CD4-positive, alpha-beta T cell (primary cell): ENCODE results near the gene CISH. TPM values are rescaled to one million over a fixed set of nuclear protein-coding genes. Genes with fewer than 3 reads are reported as not detected.

Experiments
- ATAC-seq: fragments of 200-7000 bp; cut with Tn5 transposase; one replicate; pipeline ENCODE4 v1.10.0; 2022; ENCODE audit warnings: mild to moderate bottlenecking; ENCODE audit not compliant: poor library complexity
- CTCF ChIA-PET: fragments of 350-600 bp; sonication (Branson Sonifier 250); formaldehyde crosslinking; loops from one replicate; lab custom pipeline; 2021; ENCODE audit warnings: antibody characterized with exemption, inconsistent platforms; lab: Charles Lee
- POLR2A ChIA-PET: fragments of 350-600 bp; sonication (Branson Sonifier 250); formaldehyde crosslinking; loops from one replicate; lab custom pipeline; 2021; ENCODE audit warnings: antibody characterized with exemption, inconsistent platforms; lab: Charles Lee
- DNase-seq, 14 experiments: peaks; one replicate each; pipeline ENCODE4 v3.0.0-alpha.2; 2013 to 2020; ENCODE audit warnings: mixed read lengths in 2 of 14
- H3K27ac ChIP-seq, 2 donors: one replicate each; pipeline versions ENCODE4 v1.5.1 to v1.7.0; 2013; ENCODE audit warnings: low read length in 2 of 2, low read depth in 1 of 2, mild to moderate bottlenecking in 1 of 2
- H3K27me3 ChIP-seq, 2 experiments: 1 replicate in 1 of 2; 2 replicates in 1 of 2; pipeline versions ENCODE4 v1.6.1 to v1.7.0; 2013; ENCODE audit warnings: low read length in 2 of 2, control low read depth in 1 of 2, mild to moderate bottlenecking in 1 of 2, moderate library complexity in 1 of 2; ENCODE audit not compliant: insufficient read depth in 2 of 2, control insufficient read depth in 1 of 2
- H3K36me3 ChIP-seq: one replicate; pipeline ENCODE4 v1.6.1; 2013; ENCODE audit warnings: low read length, control low read depth; ENCODE audit not compliant: insufficient read depth
- H3K4me1 ChIP-seq: one replicate; pipeline ENCODE4 v1.6.1; 2013; ENCODE audit warnings: low read length, control low read depth; ENCODE audit not compliant: insufficient read depth
- H3K4me3 ChIP-seq: one replicate; pipeline ENCODE4 v1.5.1; 2013; ENCODE audit warnings: mild to moderate bottlenecking, low read length, moderate library complexity
- H3K9me3 ChIP-seq, 2 experiments: 1 replicate in 1 of 2; 2 replicates in 1 of 2; pipeline versions ENCODE4 v1.6.1 to v1.7.0; 2013; ENCODE audit warnings: low read length in 2 of 2, mild to moderate bottlenecking in 2 of 2, control low read depth in 1 of 2, moderate library complexity in 1 of 2; ENCODE audit not compliant: control insufficient read depth in 1 of 2, insufficient read depth in 1 of 2
- H3K27ac Mint-ChIP-seq: one replicate; pipeline ENCODE4 v1.8.0; 2020; ENCODE audit warnings: mixed read lengths
- H3K27me3 Mint-ChIP-seq: one replicate; pipeline ENCODE4 v1.8.0; 2021; ENCODE audit warnings: mixed read lengths
- H3K36me3 Mint-ChIP-seq: one replicate; pipeline ENCODE4 v1.8.0; 2021; ENCODE audit warnings: low read depth, mixed read lengths
- H3K4me1 Mint-ChIP-seq: one replicate; pipeline ENCODE4 v1.8.0; 2021; ENCODE audit warnings: low read depth, mixed read lengths
- H3K4me3 Mint-ChIP-seq: one replicate; pipeline ENCODE4 v1.8.0; 2020; ENCODE audit warnings: mild to moderate bottlenecking, mixed read lengths
- H3K9me3 Mint-ChIP-seq: one replicate; pipeline ENCODE4 v1.8.0; 2020; ENCODE audit warnings: mixed read lengths
- intact Hi-C, 2 experiments: fragments of 100-400 bp; cut with DNase I in 1 of 2; cut with micrococcal nuclease in 1 of 2; formaldehyde crosslinking; loops; one replicate each; pipeline versions ENCODE4 v1.15.1 to v1.9.0; 2023 to 2025; cut with DNase I, micrococcal nuclease
- total RNA-seq, 174 experiments: library from RNA in 2 of 174; stranded (reverse) in 2 of 174; gene quantifications; one replicate each; pipeline ENCODE4 v1.2.3 and lab custom pipeline; 2021 to 2026
- TF ChIP-seq, protein P1 (sequence below): fragments of 200-600 bp; IDR thresholded peaks from one replicate; pipeline ENCODE4 v1.8.0; 2022; ENCODE audit warnings: antibody characterized with exemption, mild to moderate bottlenecking

The CISH gene
- total RNA-seq, 2 experiments from 2014 or later, result 3.5 to 3.7 TPM

DNA sequence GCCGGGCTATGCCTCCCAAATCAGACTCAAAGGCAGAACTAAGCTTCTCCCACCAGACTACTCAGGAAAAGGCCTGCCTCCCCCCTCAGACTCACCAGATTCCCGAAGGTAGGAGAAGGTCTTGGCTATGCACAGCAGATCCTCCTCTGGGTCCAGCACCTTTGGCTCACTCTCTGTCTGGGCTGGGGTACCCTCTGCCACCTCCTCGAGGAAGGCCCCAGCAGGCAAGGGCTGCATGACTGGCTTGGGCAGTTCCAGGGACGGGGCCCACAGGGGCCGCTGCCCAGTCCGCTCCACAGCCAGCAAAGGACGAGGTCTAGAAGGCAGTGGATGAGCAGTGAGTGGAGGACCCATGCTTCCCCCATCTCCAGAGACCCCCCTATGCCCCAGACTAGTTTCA is 3.3 kb downstream of the CISH start:
- H3K4me3 Mint-ChIP-seq, result peak overlapping the region; percentile 96
- intact Hi-C loops, result no loop called here
- H3K4me1 Mint-ChIP-seq, result peaks cover 89% of the 10 kb centered on the region
- Histone ChIP-seq H3K27ac (peak overlapping the region; percentile 51 to 61), H3K4me1 (peaks cover 95% of the 10 kb centered on the region), H3K4me3 (peak overlapping the region; percentile 87), H3K36me3 (peaks cover 77% of the 10 kb centered on the region), H3K9me3 (no peaks in the 10 kb centered on the region), H3K27me3 (no peaks in the 10 kb centered on the region)
- no peaks in the 10 kb centered on the region for H3K9me3 Mint-ChIP-seq
- ATAC-seq (no peak), DNase-seq (no peak)
- peaks cover 73% of the 10 kb centered on the region for H3K36me3 Mint-ChIP-seq
- ChIA-PET POLR2A (interaction anchor here (1.1 to 20.8 kb wide), 3 partner anchors 17 to 36 kb away, joined by 3 to 446 read pairs (median 5); partner anchors contain the start of genes C3orf18 and HEMK1), CTCF (interaction anchor here (9.5 to 9.7 kb wide), 2 partner anchors 18 to 38 kb away, joined by 114 to 234 read pairs; partner anchors contain the start of genes C3orf18 and HEMK1)
- peak overlapping the region; percentile 93 for H3K27ac Mint-ChIP-seq
- H3K27me3 Mint-ChIP-seq, result no peaks in the 10 kb centered on the region
- TF ChIP-seq, protein P1, sequence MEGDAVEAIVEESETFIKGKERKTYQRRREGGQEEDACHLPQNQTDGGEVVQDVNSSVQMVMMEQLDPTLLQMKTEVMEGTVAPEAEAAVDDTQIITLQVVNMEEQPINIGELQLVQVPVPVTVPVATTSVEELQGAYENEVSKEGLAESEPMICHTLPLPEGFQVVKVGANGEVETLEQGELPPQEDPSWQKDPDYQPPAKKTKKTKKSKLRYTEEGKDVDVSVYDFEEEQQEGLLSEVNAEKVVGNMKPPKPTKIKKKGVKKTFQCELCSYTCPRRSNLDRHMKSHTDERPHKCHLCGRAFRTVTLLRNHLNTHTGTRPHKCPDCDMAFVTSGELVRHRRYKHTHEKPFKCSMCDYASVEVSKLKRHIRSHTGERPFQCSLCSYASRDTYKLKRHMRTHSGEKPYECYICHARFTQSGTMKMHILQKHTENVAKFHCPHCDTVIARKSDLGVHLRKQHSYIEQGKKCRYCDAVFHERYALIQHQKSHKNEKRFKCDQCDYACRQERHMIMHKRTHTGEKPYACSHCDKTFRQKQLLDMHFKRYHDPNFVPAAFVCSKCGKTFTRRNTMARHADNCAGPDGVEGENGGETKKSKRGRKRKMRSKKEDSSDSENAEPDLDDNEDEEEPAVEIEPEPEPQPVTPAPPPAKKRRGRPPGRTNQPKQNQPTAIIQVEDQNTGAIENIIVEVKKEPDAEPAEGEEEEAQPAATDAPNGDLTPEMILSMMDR, result no peak

DNA sequence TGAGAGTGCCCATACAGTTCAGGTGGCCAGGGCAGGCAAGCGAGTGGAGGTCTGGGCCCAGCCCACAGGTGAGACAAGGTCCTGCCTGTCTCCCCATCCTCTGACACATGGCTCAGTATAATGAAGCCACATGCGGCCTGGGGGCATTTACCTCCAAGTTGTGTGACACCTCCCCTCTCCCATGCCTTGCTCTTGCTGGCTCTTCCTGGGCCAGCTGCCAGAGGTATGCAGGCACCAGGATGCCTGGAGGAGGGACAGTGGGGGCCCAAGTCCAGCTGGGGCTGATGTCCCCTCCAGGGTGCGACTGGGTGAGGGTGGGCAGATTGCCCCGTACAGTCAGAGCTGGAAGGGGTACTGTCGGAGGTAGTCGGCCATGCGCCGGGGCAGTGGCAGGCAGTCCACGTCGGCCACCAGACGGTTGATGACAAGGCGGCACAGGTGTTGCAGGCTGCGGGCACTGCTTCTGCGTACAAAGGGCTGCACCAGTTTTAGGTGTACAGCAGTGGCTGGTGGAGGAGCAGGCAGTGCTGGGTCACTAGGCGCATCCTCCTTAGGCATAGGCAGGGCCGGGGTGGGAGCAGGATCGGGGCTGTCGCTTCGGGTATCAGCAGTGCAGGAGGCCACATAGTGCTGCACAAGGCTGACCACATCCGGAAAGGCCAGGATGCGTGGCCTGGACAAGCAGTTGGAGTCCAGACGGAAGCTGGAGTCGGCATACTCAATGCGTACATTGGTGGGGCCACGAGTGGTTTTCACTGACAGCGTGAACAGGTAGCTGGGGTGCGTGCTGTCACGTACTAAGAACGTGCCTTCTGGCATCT is 4.1 kb downstream of the CISH start:
- no peaks in the 10 kb centered on the region for H3K9me3 Mint-ChIP-seq
- Histone ChIP-seq H3K36me3 (peaks cover 82% of the 10 kb centered on the region), H3K27me3 (no peaks in the 10 kb centered on the region), H3K9me3 (no peaks in the 10 kb centered on the region), H3K4me1 (peaks cover 95% of the 10 kb centered on the region), H3K4me3 (peak overlapping the region; percentile 87), H3K27ac (peak overlapping the region; percentile 51 to 86)
- peak overlapping the region; percentile 93 for H3K27ac Mint-ChIP-seq
- peaks cover 92% of the 10 kb centered on the region for H3K4me1 Mint-ChIP-seq
- no peaks in the 10 kb centered on the region for H3K27me3 Mint-ChIP-seq
- DNase-seq (no peak), ATAC-seq (no peak)
- peak overlapping the region; percentile 96 for H3K4me3 Mint-ChIP-seq
- ChIA-PET POLR2A (interaction anchor here (1.1 to 20.8 kb wide), 4 partner anchors 16 to 35 kb away, joined by 3 to 446 read pairs (median 10); partner anchors contain the start of genes C3orf18 and HEMK1), CTCF (interaction anchor here (1.3 to 9.7 kb wide), 3 partner anchors 9 to 37 kb away, joined by 3 to 234 read pairs (median 114); partner anchors contain the start of genes C3orf18 and HEMK1)
- intact Hi-C loops, result no loop called here
- peaks cover 74% of the 10 kb centered on the region for H3K36me3 Mint-ChIP-seq
- TF ChIP-seq, protein P1, result no peak

DNA sequence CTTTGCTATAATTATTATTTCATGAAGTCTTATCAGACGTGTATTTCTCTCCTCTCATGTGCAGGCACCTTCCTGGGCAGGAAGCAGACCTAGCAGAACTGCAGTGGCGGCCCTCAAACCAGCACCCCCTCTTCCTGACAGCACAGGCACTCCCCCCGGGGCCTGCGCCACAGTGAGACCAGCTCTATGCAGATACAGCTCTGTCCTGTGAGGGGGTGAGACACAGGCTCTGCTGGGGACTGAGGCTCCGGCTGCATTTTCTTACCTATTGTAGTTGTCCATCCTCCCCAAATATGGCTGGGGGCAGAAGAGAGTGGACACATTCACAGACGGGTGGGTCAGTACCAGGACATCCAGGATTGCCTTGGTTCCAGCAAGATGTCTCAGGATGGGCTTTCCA is 5.0 kb downstream of the CISH start:
- Mint-ChIP-seq H3K4me1 (peaks cover 94% of the 10 kb centered on the region), H3K27me3 (no peaks in the 10 kb centered on the region), H3K36me3 (peaks cover 74% of the 10 kb centered on the region), H3K9me3 (no peaks in the 10 kb centered on the region), H3K27ac (peak overlapping the region; percentile 93), H3K4me3 (peak overlapping the region; percentile 76)
- no peak for ATAC-seq
- peak overlapping the region; percentile 87 for H3K4me3 ChIP-seq
- H3K27me3 ChIP-seq, result no peaks in the 10 kb centered on the region
- DNase-seq, result peak in 7 of 14 experiments; percentile 38 to 66 (median 48)
- intact Hi-C loops, result no loop called here
- peak overlapping the region; percentile 51 to 86 for H3K27ac ChIP-seq
- H3K4me1 ChIP-seq, result peaks cover 96% of the 10 kb centered on the region
- ChIA-PET POLR2A (interaction anchor here (2.7 to 20.8 kb wide), 2 partner anchors 15 to 34 kb away, joined by 14 to 446 read pairs; partner anchors contain the start of genes C3orf18 and HEMK1), CTCF (interaction anchor here (0.8 to 9.5 kb wide), 3 partner anchors 10 to 34 kb away, joined by 3 to 114 read pairs (median 3); no protein-coding TSS in a partner anchor)
- H3K36me3 ChIP-seq, result peaks cover 82% of the 10 kb centered on the region
- TF ChIP-seq, protein P1, result no peak
- no peaks in the 10 kb centered on the region for H3K9me3 ChIP-seq
